Erythroblast (primary cell): ENCODE data around the gene AMDHD2.
"Not testable (repeated sequence)": the region's sequence is repeated elsewhere in the genome, so short reads cannot be mapped to it uniquely, and the experiment has no call there.

Experiments used
- GATA1 ChIP-seq: IDR thresholded peaks from 2 replicates; pipeline ENCODE4 v1.6.1; 2011; ENCODE audit warnings: low read depth, mild to moderate bottlenecking, control low read depth, low read length, moderate library complexity
- POLR2A ChIP-seq: IDR thresholded peaks from 2 replicates; pipeline ENCODE4 v1.6.1; 2011; ENCODE audit warnings: mild to moderate bottlenecking, low read length

DNA sequence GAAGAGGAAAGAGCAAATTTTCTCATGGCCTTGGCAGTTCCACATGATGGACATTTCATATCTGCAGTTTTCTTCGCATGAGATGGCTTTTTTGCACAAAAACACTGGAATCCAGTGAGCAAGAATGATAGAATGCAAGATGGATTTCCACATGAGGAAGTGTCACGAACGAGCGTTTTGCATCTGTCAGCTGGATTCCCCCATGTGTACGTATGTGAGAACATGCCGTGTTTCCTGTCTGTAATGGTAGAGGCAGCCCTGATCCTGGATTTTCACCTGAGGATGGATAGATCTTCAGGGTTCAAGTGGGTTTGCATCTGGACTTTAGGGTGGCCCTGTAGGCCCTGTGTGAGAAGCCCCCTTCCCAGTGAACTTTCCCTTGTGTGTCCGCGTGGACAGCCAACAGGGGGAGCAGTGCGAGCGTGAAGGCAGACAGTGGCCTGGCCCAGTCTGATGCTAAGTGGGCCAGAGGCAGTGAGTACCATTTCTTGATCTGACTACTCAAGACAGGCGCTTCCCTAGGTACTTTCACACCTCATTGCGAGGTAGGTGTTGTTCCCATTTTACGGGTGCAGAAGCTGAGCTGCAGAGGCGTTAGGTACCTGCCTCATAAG lies 19.8 kb downstream of the AMDHD2 start:
- not testable (repeated sequence) for TF ChIP-seq POLR2A, GATA1
